Thoracic aorta (tissue), 2 donors: Measurements from ENCODE around the gene TBC1D5. TPM values are rescaled to one million over a fixed set of nuclear protein-coding genes. Genes with fewer than 3 reads are reported as not detected.

ENCODE experiments used
- ATAC-seq: fragments of 150-250 bp; one replicate; pipeline ENCODE4 v1.8.0; 2017; ENCODE audit warnings: low read depth; ENCODE audit not compliant: insufficient number of reproducible peaks, low FRiP score
- DNase-seq: peaks from one replicate; pipeline ENCODE4 v3.0.0-alpha.2; 2020; ENCODE audit warnings: low spot score
- H3K27ac ChIP-seq, 2 donors: fragments of 200-600 bp; sonication (generic); 1 replicate in 1 of 2; 2 replicates in 1 of 2; pipeline ENCODE4 v1.5.1; 2016; ENCODE audit warnings: mild to moderate bottlenecking in 2 of 2, moderate library complexity in 2 of 2
- H3K27me3 ChIP-seq: fragments of 200-600 bp; sonication (generic); replicated peaks from 2 replicates; pipeline ENCODE4 v1.6.0; 2016; ENCODE audit warnings: mild to moderate bottlenecking; ENCODE audit not compliant: insufficient read depth
- H3K36me3 ChIP-seq: fragments of 200-600 bp; sonication (generic); one replicate; pipeline ENCODE4 v1.5.1; 2016
- H3K4me1 ChIP-seq, 2 donors: fragments of 200-600 bp; sonication (generic); 1 replicate in 1 of 2; 2 replicates in 1 of 2; pipeline versions ENCODE4 v1.5.1 to v1.6.0; 2016; ENCODE audit warnings: low read depth in 2 of 2, mild to moderate bottlenecking in 1 of 2; ENCODE audit not compliant: control insufficient read depth in 1 of 2
- H3K4me3 ChIP-seq: fragments of 200-600 bp; sonication (generic); 2 replicates; pipeline ENCODE4 v1.5.1; 2016; ENCODE audit warnings: mild to moderate bottlenecking
- H3K9me3 ChIP-seq: fragments of 200-600 bp; sonication (generic); 2 replicates; pipeline ENCODE4 v1.5.1; 2016
- total RNA-seq, 2 donors: library from RNA; depleted of rRNA; stranded (reverse); fragments of >200 nt; gene quantifications; one replicate each; pipeline versions ENCODE4 v1.1.0 to v1.2.3, GENCODE V29; 2016
- TF ChIP-seq, protein P1 (sequence below): fragments of 200-600 bp; sonication (generic); IDR thresholded peaks from one replicate; pipeline ENCODE4 v1.5.1; 2019; ENCODE audit warnings: antibody characterized with exemption

Gene TBC1D5
- total RNA-seq, 2 donors from 2014 or later, result 80.6 to 103 TPM

DNA sequence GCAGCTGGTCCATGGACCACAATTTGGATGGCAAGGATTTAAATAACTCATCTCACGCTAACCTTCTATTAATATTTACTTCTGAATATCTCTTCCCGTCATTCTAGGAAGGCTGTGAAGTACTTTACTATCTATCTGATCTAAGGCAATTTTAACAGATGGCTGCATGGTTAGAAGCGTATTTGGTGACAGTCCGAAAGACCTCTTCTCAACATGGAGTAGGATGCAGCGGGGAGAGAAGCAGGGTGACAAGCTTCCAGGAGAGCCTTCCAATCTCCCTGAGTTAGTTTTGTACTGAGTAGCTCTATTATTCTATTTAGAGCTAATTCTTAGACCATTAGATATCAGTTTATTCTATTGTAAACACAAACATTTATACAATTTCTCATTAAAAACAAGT is 548.3 kb downstream of the TBC1D5 start:
- no peak for ATAC-seq
- TF ChIP-seq, protein P1, sequence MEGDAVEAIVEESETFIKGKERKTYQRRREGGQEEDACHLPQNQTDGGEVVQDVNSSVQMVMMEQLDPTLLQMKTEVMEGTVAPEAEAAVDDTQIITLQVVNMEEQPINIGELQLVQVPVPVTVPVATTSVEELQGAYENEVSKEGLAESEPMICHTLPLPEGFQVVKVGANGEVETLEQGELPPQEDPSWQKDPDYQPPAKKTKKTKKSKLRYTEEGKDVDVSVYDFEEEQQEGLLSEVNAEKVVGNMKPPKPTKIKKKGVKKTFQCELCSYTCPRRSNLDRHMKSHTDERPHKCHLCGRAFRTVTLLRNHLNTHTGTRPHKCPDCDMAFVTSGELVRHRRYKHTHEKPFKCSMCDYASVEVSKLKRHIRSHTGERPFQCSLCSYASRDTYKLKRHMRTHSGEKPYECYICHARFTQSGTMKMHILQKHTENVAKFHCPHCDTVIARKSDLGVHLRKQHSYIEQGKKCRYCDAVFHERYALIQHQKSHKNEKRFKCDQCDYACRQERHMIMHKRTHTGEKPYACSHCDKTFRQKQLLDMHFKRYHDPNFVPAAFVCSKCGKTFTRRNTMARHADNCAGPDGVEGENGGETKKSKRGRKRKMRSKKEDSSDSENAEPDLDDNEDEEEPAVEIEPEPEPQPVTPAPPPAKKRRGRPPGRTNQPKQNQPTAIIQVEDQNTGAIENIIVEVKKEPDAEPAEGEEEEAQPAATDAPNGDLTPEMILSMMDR, result no peak
- no peak for DNase-seq

DNA sequence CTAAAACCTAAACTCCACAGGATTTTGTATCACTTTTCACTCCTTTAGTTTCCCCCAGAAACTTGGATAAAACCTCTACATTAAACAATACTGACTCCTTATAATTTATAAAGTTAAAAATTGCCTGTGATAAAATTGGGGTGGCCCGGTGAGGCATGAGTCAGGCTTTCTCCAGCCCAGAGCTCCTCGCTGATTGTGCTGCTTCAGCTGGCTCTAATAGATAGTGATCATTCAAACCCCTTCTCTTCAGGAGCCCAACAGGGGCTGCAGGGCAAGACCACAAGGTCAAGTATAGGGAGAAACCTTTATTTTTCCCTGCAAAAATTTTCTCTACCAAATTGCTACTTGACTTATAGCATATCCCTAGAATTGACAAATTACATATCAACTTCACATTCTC is 549.4 kb downstream of the TBC1D5 start:
- DNase-seq (no peak), ATAC-seq (no peak)
- peaks cover 26 to 55% of the 10 kb centered on the region in 2 donors for H3K4me1 ChIP-seq
- H3K27ac ChIP-seq, result no peak overlapping the region
- H3K4me3 ChIP-seq, result no peak overlapping the region
- no peaks in the 10 kb centered on the region for H3K36me3 ChIP-seq
- H3K27me3 ChIP-seq, result no peaks in the 10 kb centered on the region
- no peaks in the 10 kb centered on the region for H3K9me3 ChIP-seq
- TF ChIP-seq, protein P1, result no peak

More for the DNA sequence above, 548.3 kb downstream of the TBC1D5 start:
- peak overlapping the region in 1 of 2 donors; percentile 56 for H3K27ac ChIP-seq
- H3K4me1 ChIP-seq, result peaks cover 18 to 45% of the 10 kb centered on the region in 2 donors
- H3K27me3 ChIP-seq, result no peaks in the 10 kb centered on the region
- no peak overlapping the region for H3K4me3 ChIP-seq
- H3K36me3 ChIP-seq, result no peaks in the 10 kb centered on the region
- no peaks in the 10 kb centered on the region for H3K9me3 ChIP-seq

DNA sequence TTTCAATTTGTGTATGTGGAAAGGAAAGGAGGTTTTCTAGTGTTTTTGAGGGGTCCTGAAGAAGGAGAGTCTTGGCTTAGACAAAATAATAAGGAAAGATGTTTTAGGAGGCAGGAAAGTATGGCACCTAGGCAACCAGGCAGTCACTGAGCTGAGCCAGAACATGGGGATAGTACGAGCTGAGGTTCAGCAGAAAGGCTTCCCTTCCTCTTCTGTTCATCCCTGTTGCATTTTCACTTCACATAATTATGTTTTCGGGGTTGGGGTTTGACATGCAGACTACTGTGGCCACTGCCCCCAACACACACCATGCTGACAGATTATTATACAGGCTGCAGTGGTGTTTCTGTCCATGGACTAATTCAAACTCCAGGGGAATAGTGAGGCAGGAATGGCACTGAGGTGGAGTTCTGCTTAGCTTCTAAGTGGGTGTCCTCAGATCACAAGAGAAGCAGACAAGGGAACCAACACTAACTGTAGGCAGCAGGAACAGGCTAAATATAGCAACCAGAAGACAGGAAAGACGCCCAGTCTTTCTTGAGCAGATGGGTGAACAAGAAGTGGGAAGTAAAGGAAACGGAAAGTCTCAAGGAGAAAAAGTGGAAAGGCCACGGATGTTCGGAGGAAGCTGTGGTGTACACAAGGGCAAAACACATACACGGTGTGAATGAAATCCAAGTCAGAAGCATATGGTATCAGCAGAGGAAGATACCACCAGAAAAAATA is 551.9 kb downstream of the TBC1D5 start:
- ATAC-seq (no peak), DNase-seq (no peak)
- no peaks in the 10 kb centered on the region for H3K9me3 ChIP-seq
- no peak overlapping the region for H3K4me3 ChIP-seq
- H3K36me3 ChIP-seq, result no peaks in the 10 kb centered on the region
- H3K27ac ChIP-seq, result no peak overlapping the region
- no peaks in the 10 kb centered on the region for H3K27me3 ChIP-seq
- H3K4me1 ChIP-seq, result peaks cover 19 to 50% of the 10 kb centered on the region in 2 donors
- TF ChIP-seq, protein P1, result no peak

DNA sequence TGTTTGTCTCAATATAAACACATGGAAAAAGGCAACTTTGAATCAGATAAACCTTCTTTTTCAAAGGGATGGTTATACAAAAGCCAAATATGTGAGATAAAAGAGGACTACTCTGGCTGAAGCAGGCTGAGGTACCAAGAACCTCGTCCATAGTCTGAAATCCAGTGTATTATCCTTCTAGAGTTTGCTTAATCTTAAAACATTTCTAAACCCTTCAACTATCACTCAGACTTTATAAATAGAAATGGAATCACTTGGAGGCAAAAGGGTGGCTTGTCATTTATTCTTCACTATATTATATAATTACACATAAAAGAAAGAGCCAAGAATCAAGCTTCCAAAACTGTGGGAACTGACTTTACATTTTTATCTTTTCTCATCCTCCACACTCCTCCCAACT is 554.1 kb downstream of the TBC1D5 start:
- Histone ChIP-seq H3K9me3 (no peaks in the 10 kb centered on the region), H3K27me3 (no peaks in the 10 kb centered on the region), H3K27ac (no peak overlapping the region), H3K4me3 (no peak overlapping the region), H3K36me3 (no peaks in the 10 kb centered on the region), H3K4me1 (peaks cover 8 to 33% of the 10 kb centered on the region in 2 donors)
- ATAC-seq (no peak), DNase-seq (no peak)
- TF ChIP-seq, protein P1, result no peak

DNA sequence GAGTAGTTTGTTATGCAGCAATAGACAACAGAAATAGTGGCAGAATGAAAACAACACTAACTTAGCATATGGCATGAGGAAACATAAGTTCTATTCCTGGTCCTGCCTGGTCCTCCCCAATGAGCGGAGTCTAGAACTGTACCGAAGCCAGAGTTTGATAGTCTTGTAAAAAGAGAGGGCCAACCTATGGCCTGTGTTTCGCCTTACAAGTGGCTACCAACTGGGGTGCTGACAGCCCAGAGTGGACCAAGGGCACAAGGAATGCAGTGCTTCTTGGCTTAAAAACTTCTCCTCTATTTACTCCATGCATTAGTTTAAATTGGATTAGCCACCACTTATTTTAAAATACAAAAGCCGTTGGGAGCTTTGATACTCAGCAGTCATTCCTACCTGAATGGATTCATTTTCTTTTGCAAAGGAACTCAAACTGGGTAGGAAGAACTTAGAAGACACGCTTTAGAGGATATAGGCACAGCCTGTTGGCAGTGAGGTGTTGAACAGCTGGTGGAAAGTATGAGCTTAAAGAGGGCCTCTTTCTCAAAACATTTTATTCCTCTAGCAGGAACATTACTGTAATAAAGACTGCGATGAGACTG is 554.7 kb downstream of the TBC1D5 start:
- DNase-seq, result no peak
- Histone ChIP-seq H3K9me3 (no peaks in the 10 kb centered on the region), H3K36me3 (no peaks in the 10 kb centered on the region), H3K4me3 (no peak overlapping the region), H3K27me3 (no peaks in the 10 kb centered on the region), H3K27ac (no peak overlapping the region), H3K4me1 (peaks cover 8 to 29% of the 10 kb centered on the region in 2 donors)
- TF ChIP-seq, protein P1, result no peak
- no peak for ATAC-seq
